Measurements from ENCODE around the gene DCD.
"Not testable (repeated sequence)": the region's sequence is repeated elsewhere in the genome, so short reads cannot be mapped to it uniquely, and the experiment has no call there.

DCD gene

GRCh38 chr12:54648265-54648664, at the start of gene DCD:
DCD (minus strand) TSS chr12:54648365; CDS start chr12:54648303, 62 bp downstream.
- FAIRE-seq, result no peak

- no peak for FAIRE-seq
These were observed 49.7 kb upstream of the DCD start for GRCh38 chr12:54697851-54698250.

GRCh38 chr12:54692353-54692752, 44.2 kb upstream of the DCD start:
- no peak for FAIRE-seq

- FAIRE-seq, result no peak
These were observed 41.8 kb upstream of the DCD start for GRCh38 chr12:54689984-54690383.

- FAIRE-seq, result no peak
These were observed 40.8 kb upstream of the DCD start for GRCh38 chr12:54689034-54689372.

- no peak for FAIRE-seq
These were observed 40.3 kb upstream of the DCD start for GRCh38 chr12:54688309-54689033.

- no peak for FAIRE-seq
These were observed 36.8 kb upstream of the DCD start for GRCh38 chr12:54684636-54685630.

- no peak for FAIRE-seq
These were observed 35.2 kb upstream of the DCD start for GRCh38 chr12:54683398-54683797.

GRCh38 chr12:54682674-54683073, 34.5 kb upstream of the DCD start:
- FAIRE-seq, result no peak

- FAIRE-seq, result no peak
These were observed 32.2 kb upstream of the DCD start for GRCh38 chr12:54680374-54680773.

- FAIRE-seq, result no peak
These were observed 30.0 kb upstream of the DCD start for GRCh38 chr12:54678131-54678530.

GRCh38 chr12:54667945-54668344, 19.8 kb upstream of the DCD start:
- no peak for FAIRE-seq

- FAIRE-seq, result no peak
These were observed 17.8 kb upstream of the DCD start for GRCh38 chr12:54666008-54666407.

GRCh38 chr12:54665022-54665635, 17.0 kb upstream of the DCD start:
- FAIRE-seq, result not testable (repeated sequence)

- FAIRE-seq, result no peak
These were observed 15.4 kb upstream of the DCD start for GRCh38 chr12:54663603-54664002.

GRCh38 chr12:54662026-54662425, 13.9 kb upstream of the DCD start:
- no peak for FAIRE-seq

GRCh38 chr12:54661048-54661447, 12.9 kb upstream of the DCD start:
- no peak for FAIRE-seq

- FAIRE-seq, result no peak
These were observed 12.3 kb upstream of the DCD start for GRCh38 chr12:54660320-54660962.

- FAIRE-seq, result no peak
These were observed 10.4 kb upstream of the DCD start for GRCh38 chr12:54658306-54659264.

- no peak for FAIRE-seq
These were observed 9.0 kb upstream of the DCD start for GRCh38 chr12:54657105-54657607.

- FAIRE-seq, result no peak
These were observed 6.8 kb upstream of the DCD start for GRCh38 chr12:54654926-54655325.

- FAIRE-seq, result no peak
These were observed 4.9 kb upstream of the DCD start for GRCh38 chr12:54653025-54653424.
